GM10847 (cell line): ENCODE measurements around the gene GPR85.

Experiments
- POLR2A ChIP-seq: IDR thresholded peaks from 2 replicates; pipeline ENCODE4 v1.6.1; 2011; ENCODE audit not compliant: insufficient read length; ENCODE audit errors: extremely low read depth

The GPR85 gene, protein sequence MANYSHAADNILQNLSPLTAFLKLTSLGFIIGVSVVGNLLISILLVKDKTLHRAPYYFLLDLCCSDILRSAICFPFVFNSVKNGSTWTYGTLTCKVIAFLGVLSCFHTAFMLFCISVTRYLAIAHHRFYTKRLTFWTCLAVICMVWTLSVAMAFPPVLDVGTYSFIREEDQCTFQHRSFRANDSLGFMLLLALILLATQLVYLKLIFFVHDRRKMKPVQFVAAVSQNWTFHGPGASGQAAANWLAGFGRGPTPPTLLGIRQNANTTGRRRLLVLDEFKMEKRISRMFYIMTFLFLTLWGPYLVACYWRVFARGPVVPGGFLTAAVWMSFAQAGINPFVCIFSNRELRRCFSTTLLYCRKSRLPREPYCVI

DNA sequence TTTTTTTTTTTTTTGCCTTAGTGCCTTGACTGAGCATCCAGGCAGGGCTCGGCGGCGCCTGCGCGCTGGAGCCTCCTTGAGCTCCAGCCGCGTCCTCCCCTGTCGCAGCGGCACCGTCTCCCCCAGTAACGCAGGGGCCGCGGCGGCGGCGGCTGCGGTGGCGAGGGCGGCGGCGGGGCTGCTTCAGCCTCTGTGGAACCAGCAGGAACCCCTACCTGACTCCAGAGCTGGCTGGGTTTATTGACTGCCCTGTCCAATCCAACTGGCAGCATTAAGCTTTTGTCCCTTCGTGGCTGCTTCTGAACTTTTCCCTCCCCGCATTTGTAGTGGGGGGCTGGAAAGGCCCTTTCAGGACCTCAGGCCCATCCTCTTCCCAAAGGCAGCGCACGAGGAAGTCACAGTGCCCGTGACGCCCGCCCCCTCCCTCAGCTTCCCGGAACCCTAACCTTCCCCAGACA is at the start of gene GPR85:
TSS of gene GPR85 (minus strand) at position 397 of the 458 bp plus-strand sequence. CDS start 2,106 bp downstream, outside the sequence.
- TF ChIP-seq POLR2A, result no peak

DNA sequence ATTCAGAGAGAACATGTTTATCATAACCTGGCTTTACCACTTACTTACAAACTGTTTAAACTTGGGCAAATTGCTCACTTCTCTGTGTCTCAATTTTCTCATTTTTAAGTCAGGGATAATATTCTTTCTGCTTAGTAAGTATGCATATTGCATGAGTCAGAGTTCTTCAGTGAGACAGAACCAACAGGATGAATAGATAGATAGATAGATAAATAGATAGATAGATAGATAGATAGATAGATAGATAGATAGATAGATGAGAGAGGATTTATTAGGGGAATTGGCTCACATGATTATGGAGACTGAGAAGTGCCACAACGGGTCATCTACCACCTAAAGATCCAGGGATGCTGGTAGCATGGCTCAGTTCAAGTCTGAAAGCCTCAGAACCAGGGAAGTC is 47.4 kb upstream of the GPR85 start:
- TF ChIP-seq POLR2A, result no peak

DNA sequence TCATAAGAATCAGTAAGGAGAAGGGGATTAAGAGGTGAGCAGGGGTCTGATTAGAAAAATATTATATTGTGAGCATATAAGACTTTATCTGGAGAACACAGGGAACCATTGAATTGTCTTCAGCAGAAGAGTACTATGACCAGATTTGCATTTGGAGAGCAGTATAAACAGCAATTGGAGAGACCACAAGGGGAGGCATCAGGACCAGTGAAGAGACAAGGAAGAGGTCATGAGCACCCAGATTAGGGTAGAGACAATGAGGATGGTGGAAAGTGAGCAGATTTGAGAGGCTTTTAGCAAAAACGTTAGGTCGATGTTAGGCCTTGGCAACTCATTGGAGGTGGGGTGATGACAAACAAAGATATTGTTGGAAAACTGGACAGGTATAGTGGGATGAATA is 44.7 kb upstream of the GPR85 start:
- TF ChIP-seq POLR2A, result no peak

DNA sequence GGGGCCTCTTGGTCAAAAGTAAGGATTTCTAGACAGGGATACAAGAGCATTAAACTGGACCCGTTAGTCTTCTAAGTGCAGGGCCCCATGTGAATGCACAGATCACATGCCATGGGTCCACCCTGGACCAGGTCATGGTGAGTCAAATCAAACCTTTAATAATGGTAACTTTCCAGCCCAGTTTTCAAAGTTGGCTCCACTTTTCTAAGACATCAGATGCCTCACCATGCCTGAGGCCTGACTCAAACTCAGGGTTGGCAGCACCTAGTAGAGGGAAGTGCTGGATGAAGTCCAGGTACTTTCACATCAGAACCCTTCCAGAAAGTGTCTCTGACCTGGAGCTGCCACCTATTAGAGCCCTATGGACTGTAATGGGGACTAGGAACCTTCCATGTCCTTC is 41.4 kb upstream of the GPR85 start:
- TF ChIP-seq POLR2A, result no peak

DNA sequence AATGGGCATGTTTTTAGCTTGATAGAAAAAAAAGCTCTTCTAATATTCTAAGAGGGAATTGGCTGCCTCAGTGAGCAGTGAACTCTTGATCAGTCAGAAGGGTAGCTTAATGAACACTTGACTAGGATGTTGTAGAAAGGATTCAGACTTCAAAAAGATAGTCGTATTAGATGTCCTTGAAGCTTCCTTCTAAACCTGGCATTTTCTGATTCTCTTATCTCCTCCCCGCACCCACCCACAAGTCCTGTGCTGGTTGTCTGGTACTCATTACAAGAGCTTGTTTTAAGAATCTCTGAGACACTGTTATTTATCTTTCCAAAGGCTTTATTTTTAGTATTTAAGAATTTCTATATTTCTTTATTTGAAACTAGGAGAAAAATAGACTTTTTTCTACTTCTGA is 39.1 kb upstream of the GPR85 start:
- no peak for TF ChIP-seq POLR2A

DNA sequence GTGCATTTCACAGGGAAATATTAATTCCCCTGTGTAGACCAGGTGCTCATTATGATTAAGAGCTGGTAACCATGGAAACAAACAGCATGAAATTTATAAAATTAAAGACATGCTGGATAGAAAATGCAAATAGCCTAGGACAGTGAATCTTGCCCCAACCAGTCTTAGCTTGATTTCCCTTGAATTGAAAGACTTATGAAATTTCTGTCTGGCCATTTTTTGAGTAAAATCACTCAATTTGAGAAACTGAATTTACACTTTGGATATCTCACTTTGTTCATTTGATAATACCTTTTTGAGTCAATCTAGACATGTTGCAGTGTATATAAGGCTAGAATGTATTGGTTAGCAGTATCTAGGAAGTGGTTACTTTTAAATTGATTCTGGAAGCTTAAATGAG is 36.1 kb upstream of the GPR85 start:
- TF ChIP-seq POLR2A, result no peak

DNA sequence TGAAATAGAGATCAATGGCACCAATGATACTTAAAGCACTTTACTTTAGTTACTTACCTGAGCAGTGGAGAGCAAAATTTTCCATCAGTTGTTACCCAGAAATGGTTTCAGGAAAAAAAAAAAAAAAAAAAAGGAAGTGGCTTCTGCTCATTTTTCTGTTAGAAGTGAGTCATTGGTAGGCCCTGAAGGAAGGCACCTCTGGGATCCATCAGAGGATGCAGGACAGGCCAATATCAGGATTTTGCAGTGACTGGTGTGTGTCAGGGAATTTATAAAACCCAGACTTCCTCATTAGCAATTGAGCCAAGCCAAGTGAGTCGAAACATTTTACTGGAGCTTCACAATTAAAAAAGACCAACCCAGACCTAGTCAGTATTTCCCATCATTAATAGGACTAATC is 34.0 kb upstream of the GPR85 start:
- no peak for TF ChIP-seq POLR2A

DNA sequence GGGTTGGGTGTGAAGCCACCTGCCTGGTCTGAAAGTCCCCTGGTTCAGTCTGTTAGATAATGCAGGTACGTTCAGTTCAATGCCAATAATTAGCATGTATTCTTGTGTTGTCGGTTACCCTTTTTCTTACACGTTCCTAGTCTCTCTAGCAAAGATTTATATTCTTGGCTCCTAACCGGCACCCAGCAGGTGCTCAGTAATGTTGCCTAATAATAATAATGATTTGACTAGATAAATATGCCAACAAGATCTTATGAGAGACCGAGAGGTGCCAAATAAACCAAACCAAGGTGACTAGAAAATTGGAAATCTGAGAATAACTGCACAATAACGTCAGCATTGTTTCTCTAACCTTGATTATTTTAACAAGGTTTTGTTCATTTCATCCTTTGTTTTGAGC is 32.8 kb upstream of the GPR85 start:
- no peak for TF ChIP-seq POLR2A

DNA sequence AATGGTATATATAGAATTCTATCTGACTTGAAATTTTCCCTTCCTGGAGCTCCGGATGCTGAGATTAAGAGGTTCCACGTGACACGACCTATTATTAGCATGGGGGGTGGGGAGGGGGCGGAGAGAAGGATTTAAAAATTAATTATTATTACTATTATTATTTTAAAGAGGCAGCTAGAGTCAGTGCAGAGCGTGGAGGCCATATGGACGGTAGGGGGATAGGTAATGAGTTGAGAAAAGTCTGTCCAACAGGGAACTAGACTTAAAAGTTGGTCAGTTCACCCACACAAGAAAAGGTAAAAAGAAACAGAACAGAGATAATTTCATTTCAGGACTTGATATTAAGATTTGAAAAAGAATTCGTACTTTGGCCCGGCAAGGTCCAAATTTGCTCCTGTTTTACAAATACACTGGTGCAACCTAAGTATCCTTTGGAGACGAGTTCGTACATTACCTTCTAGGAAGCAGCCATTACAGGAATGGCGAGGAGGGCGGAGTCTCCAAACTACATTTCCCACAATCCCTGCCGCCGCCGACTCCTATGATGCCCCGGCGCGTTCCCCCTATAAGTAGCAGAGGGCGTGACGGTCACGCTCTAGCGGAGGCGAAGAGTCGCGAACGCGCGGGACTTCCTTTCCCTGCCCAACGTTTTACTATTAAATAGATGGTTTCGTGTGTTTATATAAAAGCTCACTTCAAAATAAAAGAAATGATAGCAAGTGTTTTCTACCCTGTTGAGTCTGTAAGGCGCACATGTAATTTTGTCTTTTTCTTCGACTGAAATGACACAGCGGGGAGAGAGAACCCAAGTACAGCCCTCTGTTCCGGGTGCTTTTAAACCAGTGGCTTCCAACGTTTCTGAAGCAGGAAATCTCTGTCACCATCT is 31.7 kb upstream of the GPR85 start, which contains the start of gene SMIM30:
TSS of gene SMIM30 (minus strand) at position 481 of the 886 bp plus-strand sequence. CDS start 976 bp downstream, outside the sequence.
- peak; percentile 52 for TF ChIP-seq POLR2A

DNA sequence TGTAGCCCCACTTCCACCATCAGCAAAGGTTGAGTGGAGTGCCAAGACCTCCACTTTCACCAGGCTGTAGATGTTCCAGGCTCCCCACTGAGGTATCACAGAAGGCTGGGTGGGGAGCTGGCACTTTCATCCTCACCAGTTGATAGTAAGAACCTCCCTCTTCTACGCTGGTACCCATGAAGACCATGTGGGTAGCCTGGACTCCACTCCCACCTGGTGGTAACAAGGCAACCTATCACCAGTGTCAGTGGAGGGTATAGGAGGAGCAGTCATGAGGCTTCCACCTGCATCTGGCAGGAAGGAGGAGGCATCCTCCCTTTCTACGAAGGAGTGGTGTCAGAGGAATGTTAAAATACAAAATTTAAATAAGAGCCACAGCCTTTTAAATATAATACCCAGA is 27.3 kb upstream of the GPR85 start:
- TF ChIP-seq POLR2A, result no peak

DNA sequence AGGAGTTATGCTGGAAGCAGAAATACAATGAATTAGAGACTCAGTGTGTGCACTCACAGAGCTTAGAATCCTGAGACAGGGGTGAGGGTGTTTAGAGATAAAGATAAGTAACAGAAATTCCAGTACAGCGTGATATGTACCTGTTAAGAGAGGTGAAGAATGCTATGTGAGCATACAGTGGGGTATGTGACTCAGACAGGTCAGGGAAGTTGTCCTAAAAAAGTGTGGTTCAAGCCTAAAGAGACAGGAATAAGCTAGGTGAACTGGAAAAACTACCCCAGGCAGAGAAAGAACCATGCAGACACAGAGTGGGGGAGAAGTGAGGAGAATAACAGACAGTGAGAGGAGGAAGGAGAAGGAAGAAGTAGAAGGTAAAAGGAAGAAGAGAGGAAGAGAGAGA is 23.1 kb upstream of the GPR85 start:
- TF ChIP-seq POLR2A, result no peak

DNA sequence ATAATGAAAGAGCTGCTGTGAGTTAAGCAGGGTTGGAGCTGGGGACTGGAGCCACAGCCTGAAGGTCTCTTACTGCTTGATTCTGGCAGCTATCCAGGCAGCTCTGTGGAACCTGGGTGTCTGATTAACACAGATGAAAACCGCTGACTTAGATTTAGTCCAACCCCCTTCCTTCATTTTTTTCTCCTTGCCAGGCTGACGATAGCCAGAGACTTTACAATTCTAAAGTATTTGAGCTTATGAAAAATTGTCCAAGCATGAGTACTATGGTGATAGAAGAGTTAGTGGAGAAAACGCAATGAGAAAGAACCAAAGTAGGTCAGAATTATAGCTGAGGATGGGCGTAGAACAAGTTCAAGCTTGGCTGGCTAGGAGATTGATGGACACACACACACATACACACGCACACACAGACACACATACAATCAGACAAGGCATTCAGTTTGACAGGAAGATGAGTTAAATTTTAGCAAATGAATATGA is 13.5 kb upstream of the GPR85 start:
- no peak for TF ChIP-seq POLR2A

DNA sequence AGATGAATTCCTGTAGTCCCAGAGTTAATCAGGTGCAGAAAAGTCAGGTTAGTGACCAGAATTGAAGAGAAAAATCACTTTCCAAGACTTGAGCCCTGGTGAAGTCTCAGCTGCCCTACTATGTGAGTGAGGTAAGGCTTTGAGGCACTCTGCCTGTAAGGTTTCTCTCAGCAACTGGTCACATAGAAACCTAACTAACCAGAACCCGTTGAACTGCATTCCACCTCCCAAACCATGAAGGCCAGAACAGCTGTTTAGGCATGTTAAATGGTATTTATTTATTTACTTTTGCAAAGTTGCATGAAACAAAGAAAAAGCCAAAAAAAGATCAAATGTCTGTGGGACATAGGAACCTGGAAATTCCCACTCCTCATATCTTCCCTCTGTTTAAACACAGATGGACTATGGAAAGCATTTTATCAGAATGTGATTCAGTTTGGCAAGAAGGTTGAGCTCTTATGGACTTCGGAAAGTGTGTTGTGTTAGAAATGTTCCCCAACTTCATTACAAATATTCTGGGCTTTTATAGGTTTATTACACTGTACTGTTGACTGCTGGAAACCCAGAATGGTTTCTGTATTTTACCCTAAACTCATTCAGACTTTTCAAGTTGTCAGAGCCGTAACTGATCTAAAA is 12.8 kb upstream of the GPR85 start:
- TF ChIP-seq POLR2A, result no peak

DNA sequence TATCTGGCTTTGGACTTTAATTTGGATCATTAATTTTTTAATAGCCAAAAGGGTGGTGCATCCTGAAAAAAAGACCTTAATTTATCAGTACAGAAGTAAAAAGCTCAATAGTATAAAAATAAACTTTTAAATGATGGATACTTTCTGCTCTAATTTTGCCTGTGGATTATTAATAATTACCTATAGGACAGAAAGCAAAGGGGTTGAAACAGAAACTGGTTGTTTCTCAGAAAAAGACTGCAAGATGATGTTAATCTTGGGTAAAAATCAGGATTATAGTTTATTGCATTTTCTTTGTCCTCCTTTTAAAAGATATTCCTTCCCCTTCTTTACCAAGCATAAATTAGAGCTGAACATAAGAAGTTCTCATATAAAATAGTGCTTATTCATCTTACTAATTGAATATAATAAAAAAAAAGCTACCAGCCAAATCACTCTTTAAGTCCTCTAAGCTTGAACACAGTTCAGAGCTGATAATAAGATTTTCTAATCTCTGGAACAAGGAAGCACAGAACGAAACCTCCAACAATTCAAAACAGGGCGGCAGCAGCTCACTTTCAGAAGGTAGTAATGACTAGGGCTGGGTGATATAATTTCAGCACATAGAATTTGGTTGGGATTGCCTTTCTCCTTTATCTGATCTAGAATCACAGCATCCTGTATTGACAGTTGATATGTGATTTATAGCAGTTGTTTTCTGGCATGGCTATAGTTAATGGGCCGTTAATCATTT is 8.1 kb upstream of the GPR85 start:
- no peak for TF ChIP-seq POLR2A

DNA sequence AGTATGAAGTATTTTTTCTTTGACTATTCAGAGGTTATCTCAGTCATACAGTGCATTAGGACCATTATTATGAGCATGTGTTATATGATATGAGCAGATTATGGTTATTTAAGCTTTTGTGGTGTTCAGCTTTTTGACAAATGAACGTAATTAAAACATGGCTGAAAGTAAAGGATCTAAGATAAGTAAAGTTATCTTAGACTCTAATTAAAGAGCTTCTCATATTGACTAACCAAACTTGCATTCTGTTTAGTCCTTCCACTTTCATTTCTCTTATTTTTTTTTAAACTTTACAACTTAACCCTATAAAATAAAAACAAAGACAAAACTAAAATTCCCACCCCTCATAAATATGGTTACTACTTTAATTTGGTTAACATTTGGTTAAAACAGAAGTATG is 6.9 kb upstream of the GPR85 start:
- TF ChIP-seq POLR2A, result no peak
